K562 (cell line): ENCODE measurements around the gene OTULIN. TPM values are rescaled to one million over a fixed set of nuclear protein-coding genes. Genes with fewer than 3 reads are reported as not detected.

Source experiments
- ARID1B ChIP-seq: fragments of 450-650 bp; IDR thresholded peaks from 2 replicates; pipeline ENCODE4 v1.6.1; 2016; ENCODE audit warnings: antibody characterized with exemption, mild to moderate bottlenecking, inconsistent platforms
- CHAMP1 ChIP-seq: fragments of 450-650 bp; IDR thresholded peaks from 2 replicates; pipeline ENCODE4 v1.6.1; 2016; ENCODE audit warnings: mild to moderate bottlenecking
- EHMT2 ChIP-seq: fragments of 450-650 bp; IDR thresholded peaks from 2 replicates; pipeline ENCODE4 v1.6.1; 2018; ENCODE audit warnings: antibody characterized with exemption
- GTF2E2 ChIP-seq: fragments of 200-800 bp; sonication (Bioruptor generic); IDR thresholded peaks from 2 replicates; pipeline ENCODE4 v1.6.1; 2016; ENCODE audit warnings: missing genetic modification characterization, missing compliant biosample characterization
- HNRNPK ChIP-seq: fragments of 200-400 bp; formaldehyde crosslinking; IDR thresholded peaks from one replicate; pipeline ENCODE4 v1.6.1; 2018; ENCODE audit warnings: mild to moderate bottlenecking, low read depth, low read length; ENCODE audit not compliant: poor library complexity, severe bottlenecking
- MAFG ChIP-seq: fragments of 450-650 bp; conservative IDR thresholded peaks from 2 replicates; pipeline ENCODE4 v1.6.1; 2016; ENCODE audit warnings: missing genetic modification characterization, missing compliant biosample characterization
- NR2F6 ChIP-seq: fragments of 450-650 bp; formaldehyde crosslinking; IDR thresholded peaks from 2 replicates; pipeline ENCODE4 v1.4.0; 2020; ENCODE audit warnings: mild to moderate bottlenecking
- PML ChIP-seq: IDR thresholded peaks from 2 replicates; pipeline ENCODE4 v1.6.1; 2012; ENCODE audit warnings: low read length, inconsistent platforms
- PURB ChIP-seq: sonication (generic); formaldehyde crosslinking; IDR thresholded peaks from 2 replicates; pipeline ENCODE4 v1.9.0; 2021; ENCODE audit warnings: low read depth, mild to moderate bottlenecking, missing genetic modification reagents
- RCOR1 ChIP-seq, 2 experiments: IDR thresholded peaks; 2 replicates each; pipeline ENCODE4 v1.6.1; 2012; ENCODE audit warnings: low read depth in 2 of 2, low read length in 2 of 2, borderline replicate concordance in 1 of 2, improper control_type of control experiment in 1 of 2
- SIN3B ChIP-seq: fragments of 450-650 bp; IDR thresholded peaks from 2 replicates; pipeline ENCODE4 v1.6.1; 2017; ENCODE audit warnings: low read depth, mild to moderate bottlenecking, moderate library complexity
- SLC30A9 ChIP-seq: fragments of 250-450 bp; sonication (Bioruptor Pico); IDR thresholded peaks from 2 replicates; pipeline ENCODE4 v1.8.0; 2022; ENCODE audit warnings: mild to moderate bottlenecking, moderate library complexity
- STAG1 ChIP-seq: sonication (generic); formaldehyde crosslinking; IDR thresholded peaks from 2 replicates; pipeline ENCODE4 v1.5.0; 2020; ENCODE audit warnings: missing genetic modification reagents, borderline replicate concordance
- TRIM24 ChIP-seq, 2 experiments: fragments of 450-650 bp; IDR thresholded peaks; 2 replicates each; pipeline ENCODE4 v1.6.1; 2016
- YY1 ChIP-seq, 3 experiments: IDR thresholded peaks; 2 replicates each; pipeline ENCODE4 v1.6.1; 2011; ENCODE audit warnings: low read length in 2 of 3, mild to moderate bottlenecking in 2 of 3, moderate library complexity in 2 of 3, borderline replicate concordance in 1 of 3, control low read depth in 1 of 3, low read depth in 1 of 3; ENCODE audit not compliant: insufficient read depth in 3 of 3, insufficient replicate concordance in 2 of 3, control insufficient read depth in 1 of 3, insufficient read length in 1 of 3; ENCODE audit errors: extremely low read depth in 1 of 3
- ZKSCAN3 ChIP-seq: fragments of 250-450 bp; sonication (Bioruptor Pico); IDR thresholded peaks from 2 replicates; pipeline ENCODE4 v1.4.0; 2020
- polyA plus RNA-seq, 8 experiments: library from polyadenylated mRNA; depleted of rRNA in 4 of 8; stranded (reverse) in 5 of 8; unstranded in 3 of 8; fragments of >200 nt; fragmentation: Nextera tagmentation in 2 of 8; fragmentation: Illumina TruSeq in 1 of 8; extraction: Ambion mirVana in 2 of 8; extraction: Trizol in 1 of 8; gene quantifications; 2 replicates each; pipeline versions ENCODE4 v1.2.1 to v1.2.3, GENCODE V29; 2011 to 2014; ENCODE audit warnings: inconsistent platforms in 1 of 8, missing spikeins in 1 of 8
- total RNA-seq, 7 experiments: library from RNA; depleted of rRNA in 6 of 7; stranded (reverse); fragments of >200 nt in 6 of 7; fragmentation: Illumina TruSeq in 2 of 7; extraction: Trizol in 2 of 7; gene quantifications; 2 replicates each; pipeline versions ENCODE4 v1.2.1 to v1.2.3, GENCODE V29; 2011 to 2021; ENCODE audit warnings: low replicate concordance in 1 of 7
- TF ChIP-seq, protein P1 (sequence below): fragments of 250-450 bp; sonication (Bioruptor Pico); IDR thresholded peaks from 2 replicates; pipeline ENCODE4 v1.4.0; 2020
- TF ChIP-seq, protein P2 (sequence below): fragments of 450-650 bp; IDR thresholded peaks from 2 replicates; pipeline ENCODE4 v1.6.1; 2018; ENCODE audit not compliant: partially characterized antibody
- TF ChIP-seq, protein P3 (sequence below): fragments of 250-450 bp; sonication (Bioruptor Pico); IDR thresholded peaks from 2 replicates; pipeline ENCODE4 v1.4.0; 2020; ENCODE audit warnings: mild to moderate bottlenecking

The OTULIN gene
- total and polyA plus RNA-seq, 9 of the 15 experiments (the other 6 are each of a cell fraction or from before 2014, with no cell fraction given): 3.3 to 33.6 (median 20.1) TPM

- TF ChIP-seq, protein P1, sequence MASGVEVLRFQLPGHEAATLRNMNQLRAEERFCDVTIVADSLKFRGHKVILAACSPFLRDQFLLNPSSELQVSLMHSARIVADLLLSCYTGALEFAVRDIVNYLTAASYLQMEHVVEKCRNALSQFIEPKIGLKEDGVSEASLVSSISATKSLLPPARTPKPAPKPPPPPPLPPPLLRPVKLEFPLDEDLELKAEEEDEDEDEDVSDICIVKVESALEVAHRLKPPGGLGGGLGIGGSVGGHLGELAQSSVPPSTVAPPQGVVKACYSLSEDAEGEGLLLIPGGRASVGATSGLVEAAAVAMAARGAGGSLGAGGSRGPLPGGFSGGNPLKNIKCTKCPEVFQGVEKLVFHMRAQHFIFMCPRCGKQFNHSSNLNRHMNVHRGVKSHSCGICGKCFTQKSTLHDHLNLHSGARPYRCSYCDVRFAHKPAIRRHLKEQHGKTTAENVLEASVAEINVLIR (CRISPR knock-in tag): no peak
- no peak for TF ChIP-seq CHAMP1
- TF ChIP-seq PML: no peak
- no peak for TF ChIP-seq YY1 (IDR thresholded peaks at IDR 0.05; ENCODE audit: borderline replicate concordance in 1 of 3, control insufficient read depth in 1 of 3, extremely low read depth in 1 of 3, insufficient read depth in 3 of 3, insufficient read length in 1 of 3, insufficient replicate concordance in 2 of 3, low read depth in 1 of 3, low read length in 2 of 3)
- TF ChIP-seq TRIM24 (IDR thresholded peaks at IDR 0.05): peak in 1 of 2 experiments; percentile 42; a peak in 1 of 4 replicates
- TF ChIP-seq SIN3B: no peak
- TF ChIP-seq, protein P2, sequence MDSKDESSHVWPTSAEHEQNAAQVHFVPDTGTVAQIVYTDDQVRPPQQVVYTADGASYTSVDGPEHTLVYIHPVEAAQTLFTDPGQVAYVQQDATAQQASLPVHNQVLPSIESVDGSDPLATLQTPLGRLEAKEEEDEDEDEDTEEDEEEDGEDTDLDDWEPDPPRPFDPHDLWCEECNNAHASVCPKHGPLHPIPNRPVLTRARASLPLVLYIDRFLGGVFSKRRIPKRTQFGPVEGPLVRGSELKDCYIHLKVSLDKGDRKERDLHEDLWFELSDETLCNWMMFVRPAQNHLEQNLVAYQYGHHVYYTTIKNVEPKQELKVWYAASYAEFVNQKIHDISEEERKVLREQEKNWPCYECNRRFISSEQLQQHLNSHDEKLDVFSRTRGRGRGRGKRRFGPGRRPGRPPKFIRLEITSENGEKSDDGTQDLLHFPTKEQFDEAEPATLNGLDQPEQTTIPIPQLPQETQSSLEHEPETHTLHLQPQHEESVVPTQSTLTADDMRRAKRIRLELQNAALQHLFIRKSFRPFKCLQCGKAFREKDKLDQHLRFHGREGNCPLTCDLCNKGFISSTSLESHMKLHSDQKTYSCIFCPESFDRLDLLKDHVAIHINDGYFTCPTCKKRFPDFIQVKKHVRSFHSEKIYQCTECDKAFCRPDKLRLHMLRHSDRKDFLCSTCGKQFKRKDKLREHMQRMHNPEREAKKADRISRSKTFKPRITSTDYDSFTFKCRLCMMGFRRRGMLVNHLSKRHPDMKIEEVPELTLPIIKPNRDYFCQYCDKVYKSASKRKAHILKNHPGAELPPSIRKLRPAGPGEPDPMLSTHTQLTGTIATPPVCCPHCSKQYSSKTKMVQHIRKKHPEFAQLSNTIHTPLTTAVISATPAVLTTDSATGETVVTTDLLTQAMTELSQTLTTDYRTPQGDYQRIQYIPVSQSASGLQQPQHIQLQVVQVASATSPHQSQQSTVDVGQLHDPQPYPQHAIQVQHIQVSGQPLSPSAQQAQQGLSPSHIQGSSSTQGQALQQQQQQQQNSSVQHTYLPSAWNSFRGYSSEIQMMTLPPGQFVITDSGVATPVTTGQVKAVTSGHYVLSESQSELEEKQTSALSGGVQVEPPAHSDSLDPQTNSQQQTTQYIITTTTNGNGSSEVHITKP: no peak
- TF ChIP-seq ARID1B: peak; percentile 50
- no peak for TF ChIP-seq SLC30A9 (CRISPR knock-in tag)
- TF ChIP-seq RCOR1 (IDR thresholded peaks at IDR 0.05; ENCODE audit: borderline replicate concordance in 1 of 2, low read depth in 2 of 2, low read length in 2 of 2): peak in 1 of 2 experiments; percentile 45; a peak in 1 of 4 replicates
- TF ChIP-seq ZKSCAN3 (CRISPR knock-in tag): no peak
- TF ChIP-seq, protein P3, sequence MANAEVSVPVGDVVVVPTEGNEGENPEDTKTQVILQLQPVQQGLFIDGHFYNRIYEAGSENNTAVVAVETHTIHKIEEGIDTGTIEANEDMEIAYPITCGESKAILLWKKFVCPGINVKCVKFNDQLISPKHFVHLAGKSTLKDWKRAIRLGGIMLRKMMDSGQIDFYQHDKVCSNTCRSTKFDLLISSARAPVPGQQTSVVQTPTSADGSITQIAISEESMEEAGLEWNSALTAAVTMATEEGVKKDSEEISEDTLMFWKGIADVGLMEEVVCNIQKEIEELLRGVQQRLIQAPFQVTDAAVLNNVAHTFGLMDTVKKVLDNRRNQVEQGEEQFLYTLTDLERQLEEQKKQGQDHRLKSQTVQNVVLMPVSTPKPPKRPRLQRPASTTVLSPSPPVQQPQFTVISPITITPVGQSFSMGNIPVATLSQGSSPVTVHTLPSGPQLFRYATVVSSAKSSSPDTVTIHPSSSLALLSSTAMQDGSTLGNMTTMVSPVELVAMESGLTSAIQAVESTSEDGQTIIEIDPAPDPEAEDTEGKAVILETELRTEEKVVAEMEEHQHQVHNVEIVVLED: no peak
- no peak for TF ChIP-seq STAG1 (CRISPR knock-in tag)
- peak; percentile 83 for TF ChIP-seq MAFG (tag)
- no peak for TF ChIP-seq NR2F6 (CRISPR knock-in tag)
- no peak for TF ChIP-seq GTF2E2 (tag)
- peak; percentile 71; the same call in 1 of the 2 replicates for TF ChIP-seq EHMT2
- no peak for TF ChIP-seq PURB (CRISPR knock-in tag)
- no peak for TF ChIP-seq HNRNPK
These were observed 35.4 kb downstream of the OTULIN start (continued) for GRCh38 chr5:14699807-14700400.
